ENCODE data around the gene ERC2.

GRCh38 chr3:55876560-55876959 is 591.7 kb downstream of the ERC2 start:
- TF ChIP-seq, protein P1, sequence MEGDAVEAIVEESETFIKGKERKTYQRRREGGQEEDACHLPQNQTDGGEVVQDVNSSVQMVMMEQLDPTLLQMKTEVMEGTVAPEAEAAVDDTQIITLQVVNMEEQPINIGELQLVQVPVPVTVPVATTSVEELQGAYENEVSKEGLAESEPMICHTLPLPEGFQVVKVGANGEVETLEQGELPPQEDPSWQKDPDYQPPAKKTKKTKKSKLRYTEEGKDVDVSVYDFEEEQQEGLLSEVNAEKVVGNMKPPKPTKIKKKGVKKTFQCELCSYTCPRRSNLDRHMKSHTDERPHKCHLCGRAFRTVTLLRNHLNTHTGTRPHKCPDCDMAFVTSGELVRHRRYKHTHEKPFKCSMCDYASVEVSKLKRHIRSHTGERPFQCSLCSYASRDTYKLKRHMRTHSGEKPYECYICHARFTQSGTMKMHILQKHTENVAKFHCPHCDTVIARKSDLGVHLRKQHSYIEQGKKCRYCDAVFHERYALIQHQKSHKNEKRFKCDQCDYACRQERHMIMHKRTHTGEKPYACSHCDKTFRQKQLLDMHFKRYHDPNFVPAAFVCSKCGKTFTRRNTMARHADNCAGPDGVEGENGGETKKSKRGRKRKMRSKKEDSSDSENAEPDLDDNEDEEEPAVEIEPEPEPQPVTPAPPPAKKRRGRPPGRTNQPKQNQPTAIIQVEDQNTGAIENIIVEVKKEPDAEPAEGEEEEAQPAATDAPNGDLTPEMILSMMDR (IDR thresholded peaks at IDR 0.05), result no peak
- TF ChIP-seq POLR2A (IDR thresholded peaks at IDR 0.05) (no peak), EP300 (IDR thresholded peaks at IDR 0.05) (no peak), POLR2AphosphoS5 (IDR thresholded peaks at IDR 0.05) (no peak)
